ENCODE measurements around the gene LAMA3. TPM values are rescaled to one million over a fixed set of nuclear protein-coding genes. Genes with fewer than 3 reads are reported as not detected.

The LAMA3 gene
- total and polyA plus RNA-seq, 12 donors: 1.6 to 10.2 (median 4.0) TPM

- no peak for DNase-seq
- Histone ChIP-seq H3K36me3 (replicated peaks in 1 of 2) (no peaks in the 10 kb centered on the region), H3K4me3 (no peak overlapping the region), H3K27ac (no peak overlapping the region), H3K9me3 (replicated peaks in 1 of 3) (no peaks in the 10 kb centered on the region), H3K4me1 (replicated peaks in 1 of 2) (no peaks in the 10 kb centered on the region), H3K27me3 (no peaks in the 10 kb centered on the region)
- no peak for TF ChIP-seq POLR2A (IDR thresholded peaks at IDR 0.05)
- no peak for TF ChIP-seq CTCF (IDR thresholded peaks at IDR 0.05)
- 95 to 98% (median 96%) methylated on average over 14 of the region's 14 CpGs for WGBS, 4 donors
- intact Hi-C loops (cut with DNase I): no loop called here
These were observed 153.1 kb downstream of the LAMA3 start for GRCh38 chr18:23842305-23842704.

- DNase-seq: no peak
- H3K9me3 ChIP-seq (replicated peaks in 1 of 3): no peaks in the 10 kb centered on the region
- WGBS, 4 donors: 79 to 87% (median 80%) methylated on average over 9 of the region's 9 CpGs
- no peak overlapping the region for H3K27ac ChIP-seq
- H3K36me3 ChIP-seq (replicated peaks in 1 of 2): no peaks in the 10 kb centered on the region
- no peaks in the 10 kb centered on the region for H3K4me1 ChIP-seq (replicated peaks in 1 of 2)
- TF ChIP-seq CTCF (IDR thresholded peaks at IDR 0.05): no peak
- no peak for TF ChIP-seq POLR2A (IDR thresholded peaks at IDR 0.05)
- intact Hi-C loops (cut with DNase I): no loop called here
- no peak overlapping the region for H3K4me3 ChIP-seq
- H3K27me3 ChIP-seq: no peaks in the 10 kb centered on the region
These were observed 155.9 kb downstream of the LAMA3 start for GRCh38 chr18:23844991-23845680.

GRCh38 chr18:23845988-23846630 lies 156.9 kb downstream of the LAMA3 start:
- TF ChIP-seq CTCF (IDR thresholded peaks at IDR 0.05) (no peak), POLR2A (IDR thresholded peaks at IDR 0.05) (no peak)
- 95 to 98% (median 97%) methylated on average over 14 to 15 of the region's 15 CpGs for WGBS, 4 donors
- H3K36me3 ChIP-seq (replicated peaks in 1 of 2): no peaks in the 10 kb centered on the region
- H3K9me3 ChIP-seq (replicated peaks in 1 of 3): no peaks in the 10 kb centered on the region
- no peak overlapping the region for H3K27ac ChIP-seq
- H3K4me1 ChIP-seq (replicated peaks in 1 of 2): no peaks in the 10 kb centered on the region
- DNase-seq: no peak
- no peak overlapping the region for H3K4me3 ChIP-seq
- no peaks in the 10 kb centered on the region for H3K27me3 ChIP-seq
- intact Hi-C loops (cut with DNase I): no loop called here

GRCh38 chr18:23847321-23847986 lies 158.2 kb downstream of the LAMA3 start:
- Histone ChIP-seq H3K27me3 (no peaks in the 10 kb centered on the region), H3K27ac (no peak overlapping the region), H3K4me3 (no peak overlapping the region), H3K4me1 (replicated peaks in 1 of 2) (no peaks in the 10 kb centered on the region), H3K9me3 (replicated peaks in 1 of 3) (no peaks in the 10 kb centered on the region), H3K36me3 (replicated peaks in 1 of 2) (no peaks in the 10 kb centered on the region)
- TF ChIP-seq CTCF (IDR thresholded peaks at IDR 0.05) (no peak), POLR2A (IDR thresholded peaks at IDR 0.05) (no peak)
- intact Hi-C loops (cut with DNase I): no loop called here
- 90 to 96% (median 94%) methylated on average over 15 to 19 of the region's 19 CpGs for WGBS, 4 donors
- no peak for DNase-seq

Measured in adrenal gland (tissue), 12 donors.